ENCODE data around the gene CYS1.

DNA sequence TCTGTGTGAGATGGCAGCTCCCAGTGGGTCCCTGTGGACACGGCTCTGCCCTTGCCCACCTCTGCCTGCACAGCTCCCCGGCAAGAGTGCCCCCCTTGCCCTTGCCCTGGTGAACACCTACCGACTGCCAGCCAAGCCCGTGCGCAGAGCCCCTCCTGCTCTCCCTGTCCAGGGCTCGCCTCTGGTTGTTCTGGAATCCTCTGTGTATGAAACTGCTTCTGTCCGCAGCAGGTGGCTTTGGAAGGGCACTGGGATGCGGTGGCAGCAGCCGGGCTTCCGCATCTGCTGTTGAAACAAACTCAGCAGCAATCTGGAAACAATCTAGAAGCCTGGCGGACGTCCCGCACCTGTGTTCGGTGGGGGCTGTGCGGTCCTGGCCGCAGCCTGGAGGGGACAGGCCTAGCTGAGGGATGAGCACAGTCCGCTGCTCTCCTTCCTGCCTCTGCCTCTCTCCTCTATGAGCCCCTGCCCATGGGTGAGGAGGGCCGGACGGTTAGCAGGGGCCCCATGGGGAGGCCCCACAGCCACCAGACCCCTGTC is 70.9 kb downstream of the CYS1 start:
- TF ChIP-seq RNF2 (IDR thresholded peaks at IDR 0.05; ENCODE audit: borderline replicate concordance, low read depth) (no peak), MAX (IDR thresholded peaks at IDR 0.05) (no peak), SREBF2 (IDR thresholded peaks at IDR 0.05) (no peak), SMC3 (IDR thresholded peaks at IDR 0.05) (no peak), EP300 (IDR thresholded peaks at IDR 0.05) (no peak)
- TF ChIP-seq, protein P1, sequence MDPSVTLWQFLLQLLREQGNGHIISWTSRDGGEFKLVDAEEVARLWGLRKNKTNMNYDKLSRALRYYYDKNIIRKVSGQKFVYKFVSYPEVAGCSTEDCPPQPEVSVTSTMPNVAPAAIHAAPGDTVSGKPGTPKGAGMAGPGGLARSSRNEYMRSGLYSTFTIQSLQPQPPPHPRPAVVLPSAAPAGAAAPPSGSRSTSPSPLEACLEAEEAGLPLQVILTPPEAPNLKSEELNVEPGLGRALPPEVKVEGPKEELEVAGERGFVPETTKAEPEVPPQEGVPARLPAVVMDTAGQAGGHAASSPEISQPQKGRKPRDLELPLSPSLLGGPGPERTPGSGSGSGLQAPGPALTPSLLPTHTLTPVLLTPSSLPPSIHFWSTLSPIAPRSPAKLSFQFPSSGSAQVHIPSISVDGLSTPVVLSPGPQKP (IDR thresholded peaks at IDR 0.05; ENCODE audit: low read depth, low read length) = no peak
- TF ChIP-seq, protein P2, sequence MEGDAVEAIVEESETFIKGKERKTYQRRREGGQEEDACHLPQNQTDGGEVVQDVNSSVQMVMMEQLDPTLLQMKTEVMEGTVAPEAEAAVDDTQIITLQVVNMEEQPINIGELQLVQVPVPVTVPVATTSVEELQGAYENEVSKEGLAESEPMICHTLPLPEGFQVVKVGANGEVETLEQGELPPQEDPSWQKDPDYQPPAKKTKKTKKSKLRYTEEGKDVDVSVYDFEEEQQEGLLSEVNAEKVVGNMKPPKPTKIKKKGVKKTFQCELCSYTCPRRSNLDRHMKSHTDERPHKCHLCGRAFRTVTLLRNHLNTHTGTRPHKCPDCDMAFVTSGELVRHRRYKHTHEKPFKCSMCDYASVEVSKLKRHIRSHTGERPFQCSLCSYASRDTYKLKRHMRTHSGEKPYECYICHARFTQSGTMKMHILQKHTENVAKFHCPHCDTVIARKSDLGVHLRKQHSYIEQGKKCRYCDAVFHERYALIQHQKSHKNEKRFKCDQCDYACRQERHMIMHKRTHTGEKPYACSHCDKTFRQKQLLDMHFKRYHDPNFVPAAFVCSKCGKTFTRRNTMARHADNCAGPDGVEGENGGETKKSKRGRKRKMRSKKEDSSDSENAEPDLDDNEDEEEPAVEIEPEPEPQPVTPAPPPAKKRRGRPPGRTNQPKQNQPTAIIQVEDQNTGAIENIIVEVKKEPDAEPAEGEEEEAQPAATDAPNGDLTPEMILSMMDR (IDR thresholded peaks at IDR 0.05) = no peak
